Measurements from ENCODE around the gene HAAO. TPM values are rescaled to one million over a fixed set of nuclear protein-coding genes. Genes with fewer than 3 reads are reported as not detected.

Gene HAAO
- total RNA-seq (2022; extraction: Qiagen RNA extraction), result not detected in 5 replicates

GRCh38 chr2:42792583-42793333 lies at the start of gene HAAO:
TSS of gene HAAO (minus strand) at chr2:42792583. CDS start at chr2:42792536, 47 bp downstream.

GRCh38 chr2:42764096-42764495 lies 28.3 kb downstream of the HAAO start, which contains the start of gene OXER1:
TSS of gene OXER1 (minus strand) at chr2:42764135. CDS start at chr2:42764062, 73 bp downstream.

Other genes starting within 250 kb of the HAAO start
- gene MTA3, start 224.0 kb downstream of the HAAO start, total RNA-seq (2022; extraction: Qiagen RNA extraction), result 23.8 to 35.0 TPM (median 30.2 TPM) in 5 replicates
- not detected in 5 replicates for gene OXER1, start 28.4 kb downstream of the HAAO start, total RNA-seq (2022; extraction: Qiagen RNA extraction)

Data from A549 treated with Mapracorat at 1 μM for 4 hours (cell line).